Panc1 (cell line): ENCODE measurements around the gene PRKAR2B. TPM values are rescaled to one million over a fixed set of nuclear protein-coding genes. Genes with fewer than 3 reads are reported as not detected.

ENCODE experiments used
- ATAC-seq: fragments of 200-7000 bp; cut with Tn5 transposase; 2 replicates; pipeline ENCODE4 v1.9.1; 2020; ENCODE audit warnings: mild to moderate bottlenecking, moderate library complexity
- BruUV-seq: library from RNA; stranded (reverse); fragments of 400-500 nt; replicated peaks from 2 replicates; lab custom pipeline; 2021; lab: Mats Ljungman, UMichigan
- CTCF ChIA-PET: fragments of 300-600 bp; sonication (Branson Sonifier 250); formaldehyde crosslinking; loops from one replicate; lab custom pipeline; 2022; ENCODE audit warnings: antibody characterized with exemption; lab: Charles Lee
- POLR2A ChIA-PET: fragments of 300-600 bp; sonication (Branson Sonifier 250); formaldehyde crosslinking; loops from one replicate; lab custom pipeline; 2022; ENCODE audit warnings: antibody characterized with exemption; lab: Charles Lee
- DNase-seq: peaks from one replicate; pipeline ENCODE4 v3.0.0-alpha.2; 2010; ENCODE audit warnings: low read depth, low spot score
- H3K27ac ChIP-seq: 2 replicates; pipeline ENCODE4 v1.5.1; 2011; ENCODE audit warnings: mild to moderate bottlenecking, low read length, inconsistent platforms
- H3K27me3 ChIP-seq: fragments of 200-500 bp; sonication (Bioruptor generic); 2 replicates; pipeline ENCODE4 v1.6.0; 2014; ENCODE audit warnings: low read length, inconsistent platforms; ENCODE audit not compliant: control insufficient read depth, insufficient read depth
- H3K36me3 ChIP-seq: fragments of 200-500 bp; sonication (Bioruptor generic); 2 replicates; pipeline ENCODE4 v1.5.1; 2014; ENCODE audit warnings: inconsistent platforms, mild to moderate bottlenecking, low read length, moderate library complexity; ENCODE audit not compliant: control insufficient read depth, insufficient read depth
- H3K4me1 ChIP-seq: 2 replicates; pipeline ENCODE4 v1.5.1; 2011; ENCODE audit warnings: inconsistent platforms, mild to moderate bottlenecking, low read length, moderate library complexity; ENCODE audit not compliant: control insufficient read depth, insufficient read depth
- H3K4me3 ChIP-seq, 2 experiments: 2 replicates each; pipeline ENCODE4 v1.5.1; 2011 to 2012; ENCODE audit warnings: low read depth in 2 of 2, low read length in 2 of 2, mild to moderate bottlenecking in 2 of 2, inconsistent platforms in 1 of 2, moderate library complexity in 1 of 2
- H3K9me3 ChIP-seq: fragments of 200-500 bp; sonication (Bioruptor generic); 2 replicates; pipeline ENCODE4 v1.5.1; 2014; ENCODE audit warnings: low read depth, mild to moderate bottlenecking, inconsistent platforms, low read length, moderate library complexity; ENCODE audit not compliant: control insufficient read depth, insufficient read depth
- POLR2AphosphoS5 ChIP-seq: IDR thresholded peaks from 2 replicates; pipeline ENCODE4 v1.6.1; 2012; ENCODE audit warnings: mild to moderate bottlenecking, low read depth, low read length, moderate library complexity
- SIN3A ChIP-seq: IDR thresholded peaks from 2 replicates; pipeline ENCODE4 v1.6.1; 2012; ENCODE audit warnings: low read depth, mild to moderate bottlenecking, low read length, moderate library complexity, borderline replicate concordance; ENCODE audit not compliant: insufficient read depth
- TCF7L2 ChIP-seq: IDR thresholded peaks from 2 replicates; pipeline ENCODE4 v1.6.1; 2011; ENCODE audit warnings: mild to moderate bottlenecking, low read depth, low read length, inconsistent platforms
- in situ Hi-C: cut with HindIII; loops from 2 replicates; pipeline ENCODE4 v1.10.0; 2016; ENCODE audit warnings: low sequenced_read_pairs, low pct_unique_long_range_greater_than_20kb
- intact Hi-C: fragments of 100-400 bp; cut with micrococcal nuclease; formaldehyde crosslinking; loops from one replicate; pipeline ENCODE4 v1.10.0; 2022; ENCODE audit not compliant: unreplicated experiment
- total RNA-seq: library from RNA; stranded (reverse); gene quantifications from one replicate; pipeline ENCODE4 v1.2.1, GENCODE V29; 2021; ENCODE audit not compliant: unreplicated experiment
- TF ChIP-seq, protein P1 (sequence below), 2 experiments: IDR thresholded peaks; 2 replicates each; pipeline ENCODE4 v1.6.1; 2011 to 2012; ENCODE audit warnings: low read depth in 2 of 2, control low read depth in 1 of 2, low read length in 1 of 2, mild to moderate bottlenecking in 1 of 2, moderate library complexity in 1 of 2; ENCODE audit not compliant: insufficient read depth in 1 of 2
- TF ChIP-seq, protein P2 (sequence below): fragments of 450-650 bp; IDR thresholded peaks from 2 replicates; pipeline ENCODE4 v1.5.1; 2017; ENCODE audit warnings: mild to moderate bottlenecking

PRKAR2B gene
- total RNA-seq, 1 experiment from 2014 or later = 0.51 TPM

DNA sequence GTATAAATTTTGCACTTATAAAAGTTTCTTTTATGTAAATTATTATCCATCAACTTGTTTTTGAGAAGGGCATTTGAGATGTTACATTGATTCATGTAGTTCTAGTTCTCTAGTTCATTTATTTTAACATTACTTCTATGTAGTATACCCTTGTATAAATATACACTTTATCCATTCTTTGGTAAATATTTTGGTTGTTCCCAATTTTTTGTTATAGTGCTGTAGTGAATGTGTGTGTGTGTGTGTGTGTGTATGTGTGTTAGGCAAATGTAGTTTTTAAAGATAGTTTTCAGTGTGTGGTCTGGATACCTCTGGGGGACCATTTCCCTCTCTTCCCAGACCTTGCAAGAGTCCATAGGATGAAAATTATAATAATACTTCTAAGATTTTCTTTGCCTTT lies 15.0 kb downstream of the PRKAR2B start:
- in situ Hi-C loops (no loop called here), intact Hi-C loops (no loop called here)
- H3K36me3 ChIP-seq = no peaks in the 10 kb centered on the region
- ChIA-PET CTCF (no interaction called here), POLR2A (no interaction called here)
- no peak overlapping the region for H3K4me3 ChIP-seq
- DNase-seq (no peak), ATAC-seq (no peak)
- no peaks in the 10 kb centered on the region for H3K4me1 ChIP-seq
- no peaks in the 10 kb centered on the region for H3K9me3 ChIP-seq
- no peak overlapping the region for H3K27ac ChIP-seq
- BruUV-seq = no TSS peak
- no peak for TF ChIP-seq POLR2AphosphoS5
- TF ChIP-seq, protein P1, sequence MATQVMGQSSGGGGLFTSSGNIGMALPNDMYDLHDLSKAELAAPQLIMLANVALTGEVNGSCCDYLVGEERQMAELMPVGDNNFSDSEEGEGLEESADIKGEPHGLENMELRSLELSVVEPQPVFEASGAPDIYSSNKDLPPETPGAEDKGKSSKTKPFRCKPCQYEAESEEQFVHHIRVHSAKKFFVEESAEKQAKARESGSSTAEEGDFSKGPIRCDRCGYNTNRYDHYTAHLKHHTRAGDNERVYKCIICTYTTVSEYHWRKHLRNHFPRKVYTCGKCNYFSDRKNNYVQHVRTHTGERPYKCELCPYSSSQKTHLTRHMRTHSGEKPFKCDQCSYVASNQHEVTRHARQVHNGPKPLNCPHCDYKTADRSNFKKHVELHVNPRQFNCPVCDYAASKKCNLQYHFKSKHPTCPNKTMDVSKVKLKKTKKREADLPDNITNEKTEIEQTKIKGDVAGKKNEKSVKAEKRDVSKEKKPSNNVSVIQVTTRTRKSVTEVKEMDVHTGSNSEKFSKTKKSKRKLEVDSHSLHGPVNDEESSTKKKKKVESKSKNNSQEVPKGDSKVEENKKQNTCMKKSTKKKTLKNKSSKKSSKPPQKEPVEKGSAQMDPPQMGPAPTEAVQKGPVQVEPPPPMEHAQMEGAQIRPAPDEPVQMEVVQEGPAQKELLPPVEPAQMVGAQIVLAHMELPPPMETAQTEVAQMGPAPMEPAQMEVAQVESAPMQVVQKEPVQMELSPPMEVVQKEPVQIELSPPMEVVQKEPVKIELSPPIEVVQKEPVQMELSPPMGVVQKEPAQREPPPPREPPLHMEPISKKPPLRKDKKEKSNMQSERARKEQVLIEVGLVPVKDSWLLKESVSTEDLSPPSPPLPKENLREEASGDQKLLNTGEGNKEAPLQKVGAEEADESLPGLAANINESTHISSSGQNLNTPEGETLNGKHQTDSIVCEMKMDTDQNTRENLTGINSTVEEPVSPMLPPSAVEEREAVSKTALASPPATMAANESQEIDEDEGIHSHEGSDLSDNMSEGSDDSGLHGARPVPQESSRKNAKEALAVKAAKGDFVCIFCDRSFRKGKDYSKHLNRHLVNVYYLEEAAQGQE (IDR thresholded peaks at IDR 0.05; ENCODE audit: insufficient read depth in 1 of 2, low read depth in 2 of 2, low read length in 1 of 2) = no peak
- no peak for TF ChIP-seq SIN3A
- TF ChIP-seq, protein P2, sequence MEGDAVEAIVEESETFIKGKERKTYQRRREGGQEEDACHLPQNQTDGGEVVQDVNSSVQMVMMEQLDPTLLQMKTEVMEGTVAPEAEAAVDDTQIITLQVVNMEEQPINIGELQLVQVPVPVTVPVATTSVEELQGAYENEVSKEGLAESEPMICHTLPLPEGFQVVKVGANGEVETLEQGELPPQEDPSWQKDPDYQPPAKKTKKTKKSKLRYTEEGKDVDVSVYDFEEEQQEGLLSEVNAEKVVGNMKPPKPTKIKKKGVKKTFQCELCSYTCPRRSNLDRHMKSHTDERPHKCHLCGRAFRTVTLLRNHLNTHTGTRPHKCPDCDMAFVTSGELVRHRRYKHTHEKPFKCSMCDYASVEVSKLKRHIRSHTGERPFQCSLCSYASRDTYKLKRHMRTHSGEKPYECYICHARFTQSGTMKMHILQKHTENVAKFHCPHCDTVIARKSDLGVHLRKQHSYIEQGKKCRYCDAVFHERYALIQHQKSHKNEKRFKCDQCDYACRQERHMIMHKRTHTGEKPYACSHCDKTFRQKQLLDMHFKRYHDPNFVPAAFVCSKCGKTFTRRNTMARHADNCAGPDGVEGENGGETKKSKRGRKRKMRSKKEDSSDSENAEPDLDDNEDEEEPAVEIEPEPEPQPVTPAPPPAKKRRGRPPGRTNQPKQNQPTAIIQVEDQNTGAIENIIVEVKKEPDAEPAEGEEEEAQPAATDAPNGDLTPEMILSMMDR = no peak
- TF ChIP-seq TCF7L2 = no peak
- H3K27me3 ChIP-seq = peaks cover 15% of the 10 kb centered on the region

DNA sequence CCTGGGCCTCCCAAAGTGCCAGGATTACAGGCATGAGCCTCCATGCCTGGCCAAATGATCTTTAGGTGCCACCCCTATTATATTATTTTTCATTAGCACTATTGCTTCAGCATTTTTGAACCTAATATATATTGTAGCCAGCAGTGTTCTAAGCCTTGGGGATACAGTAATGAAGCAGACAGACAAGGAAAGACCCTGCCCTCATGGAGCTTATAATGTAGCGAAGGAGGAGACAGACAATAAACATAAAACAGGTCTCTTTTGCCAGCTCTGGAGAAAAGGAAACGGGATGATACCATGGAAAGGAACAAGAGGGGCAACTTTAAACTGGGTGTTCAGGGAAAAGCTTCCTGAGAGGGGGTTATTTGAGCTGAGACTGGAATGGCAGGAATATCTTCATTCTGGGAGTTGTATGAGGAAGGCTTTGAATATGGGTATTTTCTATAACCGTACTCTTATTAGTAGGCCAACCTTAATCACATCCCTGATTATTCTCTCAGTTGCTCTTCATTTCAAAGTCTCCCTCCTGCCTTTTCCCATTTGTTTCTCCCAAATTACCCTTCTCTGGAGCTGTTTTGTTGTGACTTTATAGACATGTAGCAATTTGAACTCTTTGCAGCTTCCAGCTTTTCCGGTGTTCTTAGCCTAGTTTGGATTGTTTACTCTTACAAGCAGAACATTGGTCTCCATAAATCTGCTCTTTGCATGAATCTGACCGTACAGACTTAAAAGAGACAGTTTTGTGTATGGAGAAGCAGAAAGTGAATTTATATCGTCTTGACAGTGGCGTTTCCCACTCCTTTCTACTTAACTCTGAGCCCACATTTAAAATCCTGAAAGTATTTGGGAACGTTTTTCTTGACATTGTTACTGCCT lies 19.0 kb downstream of the PRKAR2B start:
- H3K4me1 ChIP-seq = no peaks in the 10 kb centered on the region
- no peak overlapping the region for H3K27ac ChIP-seq
- ATAC-seq (no peak), DNase-seq (no peak)
- H3K27me3 ChIP-seq = peaks cover 10% of the 10 kb centered on the region
- CTCF ChIA-PET = no interaction called here
- no peak overlapping the region for H3K4me3 ChIP-seq
- TF ChIP-seq, protein P2 = no peak
- TF ChIP-seq SIN3A (no peak), TCF7L2 (no peak), POLR2AphosphoS5 (no peak)
- TF ChIP-seq, protein P1 (IDR thresholded peaks at IDR 0.05; ENCODE audit: insufficient read depth in 1 of 2, low read depth in 2 of 2, low read length in 1 of 2) = no peak
- no peaks in the 10 kb centered on the region for H3K9me3 ChIP-seq
- intact Hi-C loops = no loop called here
- POLR2A ChIA-PET = no interaction called here
- no TSS peak for BruUV-seq
- in situ Hi-C loops = no loop called here
- no peaks in the 10 kb centered on the region for H3K36me3 ChIP-seq
